HepG2 (cell line): ENCODE measurements around the gene BEAN1. TPM values are rescaled to one million over a fixed set of nuclear protein-coding genes. Genes with fewer than 3 reads are reported as not detected.

ENCODE experiments used
- GATA4 ChIP-seq: sonication (generic); IDR thresholded peaks from 2 replicates; pipeline ENCODE4 v1.6.1; 2016; ENCODE audit warnings: antibody characterized with exemption, low read depth, borderline replicate concordance
- HDAC6 ChIP-seq: fragments of 200-600 bp; sonication (generic); IDR thresholded peaks from 2 replicates; pipeline ENCODE4 v1.7.0; 2017; ENCODE audit warnings: mild to moderate bottlenecking, antibody characterized with exemption, low read length, low read depth
- HNF1A ChIP-seq, 2 experiments: sonication (generic) in 1 of 2; formaldehyde crosslinking in 1 of 2; IDR thresholded peaks; 2 replicates each; pipeline versions ENCODE4 v1.4.0 to v1.6.1; 2016 to 2020; ENCODE audit warnings: borderline replicate concordance in 1 of 2, low read depth in 1 of 2, mild to moderate bottlenecking in 1 of 2, missing genetic modification reagents in 1 of 2
- KAT8 ChIP-seq: IDR thresholded peaks from 2 replicates; pipeline ENCODE4 v1.6.1; 2016; ENCODE audit warnings: missing genetic modification reagents, missing compliant biosample characterization
- KIAA2018 ChIP-seq: sonication (generic); formaldehyde crosslinking; IDR thresholded peaks from 2 replicates; pipeline ENCODE4 v1.5.0; 2020; ENCODE audit warnings: mild to moderate bottlenecking, missing genetic modification reagents, borderline replicate concordance
- MYPOP ChIP-seq: sonication (generic); formaldehyde crosslinking; IDR thresholded peaks from 2 replicates; pipeline ENCODE4 v1.8.1; 2023; ENCODE audit warnings: mild to moderate bottlenecking, moderate library complexity, missing genetic modification reagents
- SRF ChIP-seq: IDR thresholded peaks from 2 replicates; pipeline ENCODE4 v1.6.1; 2011; ENCODE audit warnings: mild to moderate bottlenecking, low read depth, low read length, moderate library complexity
- TBX2 ChIP-seq: sonication (generic); formaldehyde crosslinking; IDR thresholded peaks from 2 replicates; pipeline ENCODE4 v1.5.0; 2020; ENCODE audit warnings: missing genetic modification reagents, mild to moderate bottlenecking, borderline replicate concordance
- ZBTB25 ChIP-seq: IDR thresholded peaks from 2 replicates; pipeline ENCODE4 v1.6.1; 2018; ENCODE audit warnings: missing genetic modification reagents
- ZMAT5 ChIP-seq: sonication (generic); formaldehyde crosslinking; IDR thresholded peaks from 2 replicates; pipeline ENCODE4 v1.5.0; 2020; ENCODE audit warnings: mild to moderate bottlenecking, low read depth, missing genetic modification reagents, borderline replicate concordance
- ZNF207 ChIP-seq: fragments of 450-650 bp; IDR thresholded peaks from 2 replicates; pipeline ENCODE4 v1.6.1; 2016; ENCODE audit warnings: antibody characterized with exemption, borderline replicate concordance
- ZNF382 ChIP-seq: sonication (generic); formaldehyde crosslinking; IDR thresholded peaks from 2 replicates; pipeline ENCODE4 v1.5.0; 2020; ENCODE audit warnings: missing genetic modification reagents, mild to moderate bottlenecking, borderline replicate concordance
- ZNF782 ChIP-seq: sonication (generic); formaldehyde crosslinking; IDR thresholded peaks from 2 replicates; pipeline ENCODE4 v1.4.0; 2020; ENCODE audit warnings: missing genetic modification reagents, mild to moderate bottlenecking, borderline replicate concordance
- polyA plus RNA-seq, 8 experiments: library from polyadenylated mRNA; depleted of rRNA in 3 of 8; stranded (reverse) in 7 of 8; unstranded in 1 of 8; fragments of >200 nt; fragmentation: Illumina TruSeq in 4 of 8; extraction: Trizol in 4 of 8; gene quantifications; 2 replicates each; pipeline versions ENCODE4 v1.2.1 to v1.2.3, GENCODE V29; 2011 to 2016; ENCODE audit warnings: low read depth in 4 of 8, missing spikeins in 1 of 8, mixed read lengths in 1 of 8; ENCODE audit not compliant: insufficient read depth in 1 of 8
- total RNA-seq, 5 experiments: library from RNA; depleted of rRNA; stranded (reverse); fragments of >200 nt; fragmentation: Illumina TruSeq; extraction: Trizol; gene quantifications; 2 replicates each; pipeline ENCODE4 v1.2.3, GENCODE V29; 2016; ENCODE audit warnings: low read depth in 1 of 5

The BEAN1 gene
- total and polyA plus RNA-seq, 2 of the 13 experiments (the other 11 are each of a cell fraction or from before 2014, with no cell fraction given) = 0.53 to 1.4 TPM

GRCh38 chr16:66513111-66513723 is 86.1 kb downstream of the BEAN1 start (continued):
- no peak for TF ChIP-seq KIAA2018 (CRISPR knock-in tag)
- TF ChIP-seq ZBTB25 (CRISPR knock-in tag) = no peak
- no peak for TF ChIP-seq HDAC6
- peak; percentile 73; the same call in 1 of the 2 replicates for TF ChIP-seq TBX2 (CRISPR knock-in tag)
- no peak for TF ChIP-seq ZMAT5 (CRISPR knock-in tag)
- TF ChIP-seq HNF1A (IDR thresholded peaks at IDR 0.05; ENCODE audit: low read depth) = no peak
- TF ChIP-seq HNF1A (CRISPR knock-in tag; IDR thresholded peaks at IDR 0.05; ENCODE audit: borderline replicate concordance) = no peak
- TF ChIP-seq MYPOP (CRISPR knock-in tag) = no peak
- TF ChIP-seq SRF = no peak
- TF ChIP-seq GATA4 = no peak
- no peak for TF ChIP-seq ZNF382 (CRISPR knock-in tag)
- TF ChIP-seq KAT8 = no peak
- TF ChIP-seq ZNF782 (CRISPR knock-in tag) = no peak
- no peak for TF ChIP-seq ZNF207
